Measurements from ENCODE around the gene SUSD4. TPM values are rescaled to one million over a fixed set of nuclear protein-coding genes. Genes with fewer than 3 reads are reported as not detected.

Gene SUSD4
- total RNA-seq, 1 experiment from 2014 or later: 2.3 TPM

DNA sequence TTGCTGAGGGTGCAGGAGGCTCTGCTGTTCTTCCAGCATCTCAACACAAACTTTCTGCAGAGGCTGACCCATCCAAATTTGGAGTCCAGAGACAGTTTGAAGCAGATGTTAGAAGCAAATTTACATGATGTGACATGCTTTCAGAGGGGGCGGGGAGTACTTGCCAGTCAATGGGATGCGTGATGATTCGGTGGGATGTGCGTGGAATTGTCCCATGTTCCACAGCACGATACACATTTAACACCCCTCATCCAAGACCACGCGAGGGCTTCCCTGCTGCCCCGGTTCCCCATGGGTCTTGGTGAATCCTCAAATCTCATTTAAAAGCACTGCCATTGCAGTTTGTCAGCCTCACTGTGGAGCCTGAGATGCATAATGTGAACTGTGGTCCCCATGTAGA, 142.3 kb downstream of the SUSD4 start:
- Mint-ChIP-seq H3K9me3 (ENCODE audit: unreplicated experiment) (peaks cover 8% of the 10 kb centered on the region), H3K27me3 (ENCODE audit: insufficient read depth, unreplicated experiment) (no peaks in the 10 kb centered on the region), H3K4me3 (ENCODE audit: unreplicated experiment) (no peak overlapping the region), H3K36me3 (ENCODE audit: insufficient read depth, unreplicated experiment) (no peaks in the 10 kb centered on the region), H3K27ac (ENCODE audit: low read depth, unreplicated experiment) (no peak overlapping the region), H3K4me1 (ENCODE audit: insufficient read depth, unreplicated experiment) (no peaks in the 10 kb centered on the region)
- no TSS peak for BruUV-seq (replicated peaks)
- no peak for DNase-seq (ENCODE audit: unreplicated experiment)
- ChIA-PET POLR2A (no interaction called here), CTCF (no interaction called here)
- TF ChIP-seq, protein P1, sequence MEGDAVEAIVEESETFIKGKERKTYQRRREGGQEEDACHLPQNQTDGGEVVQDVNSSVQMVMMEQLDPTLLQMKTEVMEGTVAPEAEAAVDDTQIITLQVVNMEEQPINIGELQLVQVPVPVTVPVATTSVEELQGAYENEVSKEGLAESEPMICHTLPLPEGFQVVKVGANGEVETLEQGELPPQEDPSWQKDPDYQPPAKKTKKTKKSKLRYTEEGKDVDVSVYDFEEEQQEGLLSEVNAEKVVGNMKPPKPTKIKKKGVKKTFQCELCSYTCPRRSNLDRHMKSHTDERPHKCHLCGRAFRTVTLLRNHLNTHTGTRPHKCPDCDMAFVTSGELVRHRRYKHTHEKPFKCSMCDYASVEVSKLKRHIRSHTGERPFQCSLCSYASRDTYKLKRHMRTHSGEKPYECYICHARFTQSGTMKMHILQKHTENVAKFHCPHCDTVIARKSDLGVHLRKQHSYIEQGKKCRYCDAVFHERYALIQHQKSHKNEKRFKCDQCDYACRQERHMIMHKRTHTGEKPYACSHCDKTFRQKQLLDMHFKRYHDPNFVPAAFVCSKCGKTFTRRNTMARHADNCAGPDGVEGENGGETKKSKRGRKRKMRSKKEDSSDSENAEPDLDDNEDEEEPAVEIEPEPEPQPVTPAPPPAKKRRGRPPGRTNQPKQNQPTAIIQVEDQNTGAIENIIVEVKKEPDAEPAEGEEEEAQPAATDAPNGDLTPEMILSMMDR (IDR thresholded peaks at IDR 0.05; ENCODE audit: unreplicated experiment): no peak
- intact Hi-C loops (cut with micrococcal nuclease): no loop called here

- TF ChIP-seq, protein P1 (IDR thresholded peaks at IDR 0.05; ENCODE audit: unreplicated experiment): no peak
- DNase-seq (ENCODE audit: unreplicated experiment): no peak
- ChIA-PET POLR2A (interaction anchor here (0.6 kb wide), 2 partner anchors 30 to 57 kb away, joined by 3 read pairs; no protein-coding TSS in a partner anchor), CTCF (interaction anchor here (0.5 to 2.1 kb wide), 3 partner anchors 85 to 594 kb away, joined by 3 to 7 read pairs (median 3); no protein-coding TSS in a partner anchor)
- no TSS peak for BruUV-seq (replicated peaks)
- Mint-ChIP-seq H3K36me3 (ENCODE audit: insufficient read depth, unreplicated experiment) (no peaks in the 10 kb centered on the region), H3K4me3 (ENCODE audit: unreplicated experiment) (no peak overlapping the region), H3K4me1 (ENCODE audit: insufficient read depth, unreplicated experiment) (no peaks in the 10 kb centered on the region), H3K27ac (ENCODE audit: low read depth, unreplicated experiment) (no peak overlapping the region), H3K27me3 (ENCODE audit: insufficient read depth, unreplicated experiment) (no peaks in the 10 kb centered on the region), H3K9me3 (ENCODE audit: unreplicated experiment) (peaks cover 8% of the 10 kb centered on the region)
- intact Hi-C loops (cut with micrococcal nuclease): no loop called here
Measured at GRCh38 chr1:223219846-223220610, 143.9 kb downstream of the SUSD4 start.

- ChIA-PET CTCF (interaction anchor here (0.5 to 2.1 kb wide), 3 partner anchors 33 to 595 kb away, joined by 3 to 7 read pairs (median 4); no protein-coding TSS in a partner anchor), POLR2A (interaction anchor here (0.6 to 1.7 kb wide), 3 partner anchors 9 to 31 kb away, joined by 3 to 4 read pairs (median 3); no protein-coding TSS in a partner anchor)
- H3K36me3 Mint-ChIP-seq (ENCODE audit: insufficient read depth, unreplicated experiment): no peaks in the 10 kb centered on the region
- DNase-seq (ENCODE audit: unreplicated experiment): no peak
- intact Hi-C loops (cut with micrococcal nuclease): no loop called here
- no peak overlapping the region for H3K4me3 Mint-ChIP-seq (ENCODE audit: unreplicated experiment)
- no peaks in the 10 kb centered on the region for H3K4me1 Mint-ChIP-seq (ENCODE audit: insufficient read depth, unreplicated experiment)
- no peaks in the 10 kb centered on the region for H3K27me3 Mint-ChIP-seq (ENCODE audit: insufficient read depth, unreplicated experiment)
- peaks cover 8% of the 10 kb centered on the region for H3K9me3 Mint-ChIP-seq (ENCODE audit: unreplicated experiment)
- H3K27ac Mint-ChIP-seq (ENCODE audit: low read depth, unreplicated experiment): no peak overlapping the region
- TF ChIP-seq, protein P1 (IDR thresholded peaks at IDR 0.05; ENCODE audit: unreplicated experiment): no peak
- no TSS peak for BruUV-seq (replicated peaks)
Measured at GRCh38 chr1:223219318-223219635, 144.7 kb downstream of the SUSD4 start.

GRCh38 chr1:223217781-223218180, 146.2 kb downstream of the SUSD4 start:
- H3K9me3 Mint-ChIP-seq (ENCODE audit: unreplicated experiment): peaks cover 8% of the 10 kb centered on the region
- POLR2A ChIA-PET: interaction anchor here (1.7 kb wide), 1 partner anchor 10 kb away, joined by 4 read pairs; no protein-coding TSS in a partner anchor
- TF ChIP-seq, protein P1 (IDR thresholded peaks at IDR 0.05; ENCODE audit: unreplicated experiment): no peak
- CTCF ChIA-PET: interaction anchor here (2.1 kb wide), 1 partner anchor 84 kb away, joined by 7 read pairs; no protein-coding TSS in a partner anchor
- DNase-seq (ENCODE audit: unreplicated experiment): no peak
- BruUV-seq (replicated peaks): no TSS peak
- no peaks in the 10 kb centered on the region for H3K36me3 Mint-ChIP-seq (ENCODE audit: insufficient read depth, unreplicated experiment)
- H3K4me1 Mint-ChIP-seq (ENCODE audit: insufficient read depth, unreplicated experiment): no peaks in the 10 kb centered on the region
- intact Hi-C loops (cut with micrococcal nuclease): no loop called here
- H3K4me3 Mint-ChIP-seq (ENCODE audit: unreplicated experiment): no peak overlapping the region
- no peak overlapping the region for H3K27ac Mint-ChIP-seq (ENCODE audit: low read depth, unreplicated experiment)
- H3K27me3 Mint-ChIP-seq (ENCODE audit: insufficient read depth, unreplicated experiment): no peaks in the 10 kb centered on the region
